Hippocampal formation (tissue), 2 donors: ENCODE measurements around the gene LPAR3.
A peak's percentile ranks its signal among the peaks of the same experiment; 100 is the strongest.

ENCODE experiments used
- DNase-seq, 2 donors: peaks; one replicate each; lab custom pipeline; 2025; lab: John Stamatoyannopoulos, UW

The LPAR3 gene

GRCh38 chr1:84827976-84828375 lies 65.0 kb downstream of the LPAR3 start:
- DNase-seq, result no peak

GRCh38 chr1:84827555-84827954 lies 65.5 kb downstream of the LPAR3 start:
- no peak for DNase-seq

GRCh38 chr1:84825161-84825560 lies 67.8 kb downstream of the LPAR3 start:
- no peak for DNase-seq

- no peak for DNase-seq
Measured at GRCh38 chr1:84823991-84824390, 69.0 kb downstream of the LPAR3 start.

- no peak for DNase-seq
Measured at GRCh38 chr1:84823511-84823910, 69.5 kb downstream of the LPAR3 start.

- no peak for DNase-seq
Measured at GRCh38 chr1:84810343-84810742, 82.7 kb downstream of the LPAR3 start.

- DNase-seq, result no peak
Measured at GRCh38 chr1:84809023-84809422, 84.0 kb downstream of the LPAR3 start.

GRCh38 chr1:84803604-84804003 lies 89.4 kb downstream of the LPAR3 start:
- no peak for DNase-seq

GRCh38 chr1:84802567-84803232 lies 90.3 kb downstream of the LPAR3 start:
- no peak for DNase-seq

GRCh38 chr1:84800090-84801073 lies 92.6 kb downstream of the LPAR3 start:
- DNase-seq, result no peak

- no peak for DNase-seq
Measured at GRCh38 chr1:84797603-84798002, 95.4 kb downstream of the LPAR3 start.

- no peak for DNase-seq
Measured at GRCh38 chr1:84795966-84796600, 96.9 kb downstream of the LPAR3 start.

GRCh38 chr1:84795213-84795612 lies 97.8 kb downstream of the LPAR3 start:
- DNase-seq, result no peak

GRCh38 chr1:84792421-84792820 lies 100.6 kb downstream of the LPAR3 start:
- DNase-seq, result no peak

- DNase-seq, result no peak
Measured at GRCh38 chr1:84789014-84789413, 104.0 kb downstream of the LPAR3 start.

GRCh38 chr1:84785271-84786036 lies 107.6 kb downstream of the LPAR3 start:
- no peak for DNase-seq

- no peak for DNase-seq
Measured at GRCh38 chr1:84782881-84783280, 110.1 kb downstream of the LPAR3 start.

GRCh38 chr1:84781946-84782771 lies 110.8 kb downstream of the LPAR3 start:
- peak; percentile 35 to 59 for DNase-seq

- peak in 1 of 2 donors; percentile 14 for DNase-seq
Measured at GRCh38 chr1:84780000-84780716, 112.8 kb downstream of the LPAR3 start.

- DNase-seq, result no peak
Measured at GRCh38 chr1:84776639-84777038, 116.4 kb downstream of the LPAR3 start.
